ENCODE measurements around the gene EML5. TPM values are rescaled to one million over a fixed set of nuclear protein-coding genes. Genes with fewer than 3 reads are reported as not detected.

The EML5 gene
- total and polyA plus RNA-seq, 2 donors (not counting 3 experiments of a cell fraction or from before 2014, with no cell fraction given) = not detected

DNA sequence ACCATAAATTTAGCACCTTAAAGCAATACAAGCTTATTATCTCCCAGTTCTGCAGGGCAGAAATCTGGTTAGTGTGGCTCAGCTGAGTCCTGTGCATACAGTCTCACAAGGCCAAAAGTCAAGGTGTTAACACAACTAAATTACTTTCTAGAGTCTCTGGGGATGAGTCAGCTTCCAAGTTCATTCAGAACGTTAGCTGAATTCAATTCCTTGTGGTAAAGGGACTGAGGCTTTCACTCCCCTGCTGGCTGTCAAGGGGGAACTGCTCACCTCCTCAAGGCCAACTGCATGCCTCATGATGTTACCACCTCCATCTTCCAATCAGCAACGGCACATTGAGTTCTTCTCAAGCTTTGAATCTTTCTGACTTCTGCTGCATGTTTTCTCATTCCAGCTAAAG lies 27.6 kb downstream of the EML5 start:
- Histone ChIP-seq H3K4me1 (ENCODE audit: control insufficient read depth, extremely low read depth, insufficient read depth, low read length) (no peaks in the 10 kb centered on the region), H3K27me3 (ENCODE audit: control insufficient read depth in 2 of 2, insufficient read depth in 2 of 2, low read length in 2 of 2) (no peaks in the 10 kb centered on the region), H3K79me2 (ENCODE audit: control insufficient read depth, insufficient read depth, low read length) (no peaks in the 10 kb centered on the region), H3K9ac (replicated peaks; ENCODE audit: extremely low read depth, insufficient read depth, low read length) (no peak overlapping the region), H3K27ac (ENCODE audit: insufficient read depth, low read depth, low read length) (no peak overlapping the region), H2AFZ (ENCODE audit: low read depth, low read length) (no peak overlapping the region), H3K9me1 (replicated peaks; ENCODE audit: control insufficient read depth, extremely low read depth, insufficient read depth, low read length) (no peaks in the 10 kb centered on the region), H3K36me3 (ENCODE audit: control insufficient read depth in 2 of 2, extremely low read depth in 1 of 2, insufficient read depth in 2 of 2, low read length in 2 of 2) (no peaks in the 10 kb centered on the region), H3K9me3 (replicated peaks; ENCODE audit: control insufficient read depth, insufficient read depth, low read length) (no peaks in the 10 kb centered on the region), H3K4me2 (ENCODE audit: insufficient read depth, low read length) (no peak overlapping the region), H3K4me3 (replicated peaks in 1 of 3; ENCODE audit: insufficient read depth in 1 of 3, low read depth in 1 of 3, low read length in 3 of 3) (no peak overlapping the region), H4K20me1 (replicated peaks; ENCODE audit: control insufficient read depth, extremely low read depth, insufficient read depth, low read length) (no peaks in the 10 kb centered on the region)
- no TSS peak for BruUV-seq (replicated peaks)
- dilution Hi-C loops (cut with MboI; ENCODE audit: extremely low pct_ligation_motif_present, low sequenced_read_pairs) = no loop called here
- intact Hi-C loops (cut with micrococcal nuclease) = no loop called here
- FAIRE-seq (no peak), DNase-seq (ENCODE audit: low read depth, low spot score) (no peak)
- ChIA-PET CTCF (interaction anchor here (1.5 kb wide), 1 partner anchor 15 kb away, joined by 4 read pairs; no protein-coding TSS in a partner anchor), POLR2A (no interaction called here)
- TF ChIP-seq EZH2 (IDR thresholded peaks at IDR 0.05; ENCODE audit: borderline replicate concordance, low read depth, low read length, severe bottlenecking) = no peak
- TF ChIP-seq, protein P1, sequence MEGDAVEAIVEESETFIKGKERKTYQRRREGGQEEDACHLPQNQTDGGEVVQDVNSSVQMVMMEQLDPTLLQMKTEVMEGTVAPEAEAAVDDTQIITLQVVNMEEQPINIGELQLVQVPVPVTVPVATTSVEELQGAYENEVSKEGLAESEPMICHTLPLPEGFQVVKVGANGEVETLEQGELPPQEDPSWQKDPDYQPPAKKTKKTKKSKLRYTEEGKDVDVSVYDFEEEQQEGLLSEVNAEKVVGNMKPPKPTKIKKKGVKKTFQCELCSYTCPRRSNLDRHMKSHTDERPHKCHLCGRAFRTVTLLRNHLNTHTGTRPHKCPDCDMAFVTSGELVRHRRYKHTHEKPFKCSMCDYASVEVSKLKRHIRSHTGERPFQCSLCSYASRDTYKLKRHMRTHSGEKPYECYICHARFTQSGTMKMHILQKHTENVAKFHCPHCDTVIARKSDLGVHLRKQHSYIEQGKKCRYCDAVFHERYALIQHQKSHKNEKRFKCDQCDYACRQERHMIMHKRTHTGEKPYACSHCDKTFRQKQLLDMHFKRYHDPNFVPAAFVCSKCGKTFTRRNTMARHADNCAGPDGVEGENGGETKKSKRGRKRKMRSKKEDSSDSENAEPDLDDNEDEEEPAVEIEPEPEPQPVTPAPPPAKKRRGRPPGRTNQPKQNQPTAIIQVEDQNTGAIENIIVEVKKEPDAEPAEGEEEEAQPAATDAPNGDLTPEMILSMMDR (IDR thresholded peaks at IDR 0.05; ENCODE audit: extremely low read depth in 1 of 2, insufficient read depth in 1 of 2, low read depth in 1 of 2, low read length in 2 of 2) = no peak
- TF ChIP-seq FOS (IDR thresholded peaks at IDR 0.05; ENCODE audit: borderline replicate concordance, insufficient read depth, low read length) = no peak
- TF ChIP-seq GATA2 (IDR thresholded peaks at IDR 0.05; ENCODE audit: insufficient read depth, insufficient read length, low read depth, low read length) = no peak
- TF ChIP-seq POLR2A (IDR thresholded peaks at IDR 0.05; ENCODE audit: low read depth, low read length) = no peak
- TF ChIP-seq, protein P2, sequence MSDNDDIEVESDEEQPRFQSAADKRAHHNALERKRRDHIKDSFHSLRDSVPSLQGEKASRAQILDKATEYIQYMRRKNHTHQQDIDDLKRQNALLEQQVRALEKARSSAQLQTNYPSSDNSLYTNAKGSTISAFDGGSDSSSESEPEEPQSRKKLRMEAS (IDR thresholded peaks at IDR 0.05; ENCODE audit: insufficient read depth, insufficient read length) = no peak
- TF ChIP-seq MYC (IDR thresholded peaks at IDR 0.05; ENCODE audit: low read depth, low read length) = no peak
- TF ChIP-seq JUN (IDR thresholded peaks at IDR 0.05; ENCODE audit: borderline replicate concordance, insufficient read depth, insufficient read length, low read depth) = no peak
- TF ChIP-seq POLR2AphosphoS5 (IDR thresholded peaks at IDR 0.05; ENCODE audit: insufficient read depth, low read depth, low read length) = no peak

All from endothelial cell of umbilical vein (primary cell).